HL-60 (cell line): ENCODE results near the gene ENPP1.

Experiments used
- CTCF ChIP-seq: IDR thresholded peaks from one replicate; pipeline ENCODE4 v1.5.1; 2011; ENCODE audit warnings: low read length, control low read depth, inconsistent platforms; ENCODE audit not compliant: insufficient read depth
- GABPA ChIP-seq: IDR thresholded peaks from 2 replicates; pipeline ENCODE4 v1.6.1; 2012; ENCODE audit warnings: low read depth
- REST ChIP-seq: IDR thresholded peaks from 2 replicates; pipeline ENCODE4 v1.6.1; 2012; ENCODE audit warnings: low read depth; ENCODE audit not compliant: insufficient replicate concordance

- no peak for TF ChIP-seq CTCF
- TF ChIP-seq GABPA = no peak
- TF ChIP-seq REST = no peak
Observed at GRCh38 chr6:131883016-131883415, 75.2 kb downstream of the ENPP1 start.
